HG03460 (cell line): ENCODE results near the gene POU5F1.
"Not testable (repeated sequence)": the region's sequence is repeated elsewhere in the genome, so short reads cannot be mapped to it uniquely, and the experiment has no call there.

Source experiments
- ATAC-seq: cut with Tn5 transposase; IDR thresholded peaks from one replicate; pipeline ENCODE4 v1.9.1; 2021; ENCODE audit not compliant: unreplicated experiment

Gene POU5F1

GRCh38 chr6:31170600-31170881 lies at the start of gene POU5F1:
Gene POU5F1 (minus strand): TSS chr6:31170682. CDS start chr6:31170620, 62 bp downstream.
- ATAC-seq: no peak

GRCh38 chr6:31216208-31216898 lies 45.9 kb upstream of the POU5F1 start:
- ATAC-seq: no peak

- ATAC-seq: not testable (repeated sequence)
These were observed 44.7 kb upstream of the POU5F1 start for GRCh38 chr6:31215216-31215615.

GRCh38 chr6:31214516-31214915 lies 44.0 kb upstream of the POU5F1 start:
- ATAC-seq: no peak

GRCh38 chr6:31210741-31211532 lies 40.5 kb upstream of the POU5F1 start:
- ATAC-seq: no peak

GRCh38 chr6:31210123-31210522 lies 39.6 kb upstream of the POU5F1 start:
- no peak for ATAC-seq

GRCh38 chr6:31209137-31209536 lies 38.7 kb upstream of the POU5F1 start:
- no peak for ATAC-seq

- ATAC-seq: no peak
These were observed 38.0 kb upstream of the POU5F1 start for GRCh38 chr6:31208506-31208905.

GRCh38 chr6:31205638-31206037 lies 35.2 kb upstream of the POU5F1 start:
- ATAC-seq: no peak

- no peak for ATAC-seq
These were observed 34.3 kb upstream of the POU5F1 start for GRCh38 chr6:31204751-31205145.

- ATAC-seq: peak; percentile 46
These were observed 33.0 kb upstream of the POU5F1 start for GRCh38 chr6:31203345-31203979.

GRCh38 chr6:31202259-31203166 lies 32.0 kb upstream of the POU5F1 start:
- ATAC-seq: no peak

GRCh38 chr6:31199105-31199452 lies 28.6 kb upstream of the POU5F1 start:
- ATAC-seq: not testable (repeated sequence)

GRCh38 chr6:31197559-31198305 lies 27.2 kb upstream of the POU5F1 start:
- ATAC-seq: peak; percentile 71

GRCh38 chr6:31196251-31197022 lies 26.0 kb upstream of the POU5F1 start:
- ATAC-seq: not testable (repeated sequence)

- not testable (repeated sequence) for ATAC-seq
These were observed 25.0 kb upstream of the POU5F1 start for GRCh38 chr6:31195308-31195979.

GRCh38 chr6:31194061-31194834 lies 23.8 kb upstream of the POU5F1 start:
- ATAC-seq: no peak

GRCh38 chr6:31193206-31193605 lies 22.7 kb upstream of the POU5F1 start:
- no peak for ATAC-seq
